IPS-18a (cell line): ENCODE data around the gene ZNF33B.

ENCODE experiments used
- H3K27ac ChIP-seq: one replicate; pipeline ENCODE4 v1.5.1; 2013; ENCODE audit warnings: low read length
- H3K27me3 ChIP-seq: one replicate; pipeline ENCODE4 v1.6.1; 2013; ENCODE audit warnings: mild to moderate bottlenecking, low read length; ENCODE audit not compliant: control insufficient read depth, insufficient read depth
- H3K36me3 ChIP-seq: one replicate; pipeline ENCODE4 v1.6.1; 2013; ENCODE audit warnings: low read depth, low read length; ENCODE audit not compliant: control insufficient read depth
- H3K4me1 ChIP-seq: one replicate; pipeline ENCODE4 v1.6.1; 2013; ENCODE audit warnings: low read depth, low read length; ENCODE audit not compliant: control insufficient read depth
- H3K4me3 ChIP-seq: one replicate; pipeline ENCODE4 v1.5.1; 2013; ENCODE audit warnings: low read length
- H3K9ac ChIP-seq: one replicate; pipeline ENCODE4 v1.6.1; 2013; ENCODE audit warnings: mild to moderate bottlenecking, low read length, moderate library complexity
- H3K9me3 ChIP-seq: one replicate; pipeline ENCODE4 v1.6.1; 2013; ENCODE audit warnings: low read depth, low read length; ENCODE audit not compliant: control insufficient read depth

ZNF33B gene

GRCh38 chr10:42551582-42552187, 86.7 kb downstream of the ZNF33B start:
- no peaks in the 10 kb centered on the region for H3K4me1 ChIP-seq
- H3K4me3 ChIP-seq = peak overlapping the region; percentile 94
- no peak overlapping the region for H3K27ac ChIP-seq
- H3K27me3 ChIP-seq = no peaks in the 10 kb centered on the region
- H3K9me3 ChIP-seq = peaks cover 7% of the 10 kb centered on the region
- H3K36me3 ChIP-seq = no peaks in the 10 kb centered on the region
- peak overlapping the region; percentile 48 for H3K9ac ChIP-seq

- no peak overlapping the region for H3K27ac ChIP-seq
- H3K9me3 ChIP-seq = peaks cover 11% of the 10 kb centered on the region
- no peaks in the 10 kb centered on the region for H3K27me3 ChIP-seq
- H3K9ac ChIP-seq = no peak overlapping the region
- H3K4me1 ChIP-seq = no peaks in the 10 kb centered on the region
- H3K36me3 ChIP-seq = no peaks in the 10 kb centered on the region
- no peak overlapping the region for H3K4me3 ChIP-seq
Measured at GRCh38 chr10:42549851-42550250, 88.5 kb downstream of the ZNF33B start.

- peaks cover 25% of the 10 kb centered on the region for H3K9me3 ChIP-seq
- no peaks in the 10 kb centered on the region for H3K27me3 ChIP-seq
- no peaks in the 10 kb centered on the region for H3K36me3 ChIP-seq
- H3K4me1 ChIP-seq = no peaks in the 10 kb centered on the region
- no peak overlapping the region for H3K4me3 ChIP-seq
- no peak overlapping the region for H3K27ac ChIP-seq
- no peak overlapping the region for H3K9ac ChIP-seq
Measured at GRCh38 chr10:42548254-42548653, 90.1 kb downstream of the ZNF33B start.

GRCh38 chr10:42544945-42545344, 93.4 kb downstream of the ZNF33B start:
- Histone ChIP-seq H3K9me3 (peaks cover 50% of the 10 kb centered on the region), H3K27me3 (no peaks in the 10 kb centered on the region), H3K36me3 (no peaks in the 10 kb centered on the region), H3K4me1 (no peaks in the 10 kb centered on the region), H3K4me3 (no peak overlapping the region), H3K9ac (no peak overlapping the region), H3K27ac (no peak overlapping the region)

DNA sequence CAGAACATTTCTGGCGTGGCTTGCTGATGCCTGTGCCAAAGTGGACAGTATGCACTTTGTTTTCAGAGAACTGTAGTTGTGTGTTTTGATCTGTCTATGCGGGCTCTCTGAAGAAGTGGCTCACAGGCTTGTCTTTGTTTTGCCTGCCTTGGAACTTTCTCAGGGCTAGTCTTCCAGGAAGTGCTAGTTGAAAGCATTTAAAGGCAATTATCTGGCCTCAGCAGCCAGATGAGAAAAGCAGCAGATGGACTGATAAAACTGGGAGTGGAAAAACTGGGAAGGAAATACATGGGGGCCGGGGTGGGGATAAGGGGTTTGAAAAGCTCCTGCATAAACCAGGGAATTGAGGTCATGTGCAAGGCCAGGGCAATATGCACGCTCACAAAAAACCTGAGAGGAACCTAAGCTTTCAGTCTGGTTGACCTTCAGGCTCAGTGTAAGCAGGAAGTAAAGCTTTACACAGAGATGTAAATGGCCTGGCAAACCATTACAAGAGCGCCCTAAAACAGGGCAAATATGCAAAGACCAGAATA, 94.5 kb downstream of the ZNF33B start:
- Histone ChIP-seq H3K27ac (no peak overlapping the region), H3K4me3 (no peak overlapping the region), H3K9ac (no peak overlapping the region), H3K27me3 (no peaks in the 10 kb centered on the region), H3K4me1 (no peaks in the 10 kb centered on the region), H3K36me3 (no peaks in the 10 kb centered on the region), H3K9me3 (peaks cover 59% of the 10 kb centered on the region)
